PC-9 (cell line): ENCODE results near the gene NME7.

Source experiments
- CTCF ChIP-seq: fragments of 200-600 bp; sonication (generic); conservative IDR thresholded peaks from 2 replicates; pipeline ENCODE4 v1.6.1; 2017; ENCODE audit warnings: mixed run types, antibody characterized with exemption, mild to moderate bottlenecking, moderate library complexity
- EZH2 ChIP-seq: fragments of 200-600 bp; sonication (generic); IDR thresholded peaks from 2 replicates; pipeline ENCODE4 v1.8.0; 2017; ENCODE audit warnings: antibody characterized with exemption, low read depth

GRCh38 chr1:169186106-169186505 lies 181.5 kb downstream of the NME7 start:
- TF ChIP-seq CTCF (no peak), EZH2 (no peak)
